ENCODE data around the gene LSM3.

LSM3 gene

DNA sequence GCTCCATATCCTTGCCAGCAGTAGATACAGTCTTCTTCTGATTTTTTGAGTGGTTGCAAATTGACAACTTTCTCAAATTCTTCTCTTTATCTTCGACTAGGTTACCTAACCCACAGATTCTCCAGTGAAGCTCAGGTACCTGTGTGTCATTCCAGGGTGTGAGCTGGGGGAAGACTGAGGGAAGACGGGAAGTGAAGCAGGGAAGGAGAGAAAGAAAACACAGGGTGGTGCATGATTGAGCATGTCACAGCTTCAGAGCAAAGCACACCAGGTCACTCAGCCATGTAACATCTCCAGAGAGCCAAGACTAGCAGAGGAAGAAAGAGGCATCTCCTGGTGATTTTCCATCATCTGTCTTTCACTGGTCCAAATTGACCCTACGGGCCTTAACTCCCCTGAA, 67.2 kb downstream of the LSM3 start:
- Histone ChIP-seq H3K27ac (no peak overlapping the region), H3K4me3 (no peak overlapping the region)
- DNase-seq (ENCODE audit: low spot score) = no peak
- TF ChIP-seq, protein P1, sequence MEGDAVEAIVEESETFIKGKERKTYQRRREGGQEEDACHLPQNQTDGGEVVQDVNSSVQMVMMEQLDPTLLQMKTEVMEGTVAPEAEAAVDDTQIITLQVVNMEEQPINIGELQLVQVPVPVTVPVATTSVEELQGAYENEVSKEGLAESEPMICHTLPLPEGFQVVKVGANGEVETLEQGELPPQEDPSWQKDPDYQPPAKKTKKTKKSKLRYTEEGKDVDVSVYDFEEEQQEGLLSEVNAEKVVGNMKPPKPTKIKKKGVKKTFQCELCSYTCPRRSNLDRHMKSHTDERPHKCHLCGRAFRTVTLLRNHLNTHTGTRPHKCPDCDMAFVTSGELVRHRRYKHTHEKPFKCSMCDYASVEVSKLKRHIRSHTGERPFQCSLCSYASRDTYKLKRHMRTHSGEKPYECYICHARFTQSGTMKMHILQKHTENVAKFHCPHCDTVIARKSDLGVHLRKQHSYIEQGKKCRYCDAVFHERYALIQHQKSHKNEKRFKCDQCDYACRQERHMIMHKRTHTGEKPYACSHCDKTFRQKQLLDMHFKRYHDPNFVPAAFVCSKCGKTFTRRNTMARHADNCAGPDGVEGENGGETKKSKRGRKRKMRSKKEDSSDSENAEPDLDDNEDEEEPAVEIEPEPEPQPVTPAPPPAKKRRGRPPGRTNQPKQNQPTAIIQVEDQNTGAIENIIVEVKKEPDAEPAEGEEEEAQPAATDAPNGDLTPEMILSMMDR (IDR thresholded peaks at IDR 0.05) = no peak

DNA sequence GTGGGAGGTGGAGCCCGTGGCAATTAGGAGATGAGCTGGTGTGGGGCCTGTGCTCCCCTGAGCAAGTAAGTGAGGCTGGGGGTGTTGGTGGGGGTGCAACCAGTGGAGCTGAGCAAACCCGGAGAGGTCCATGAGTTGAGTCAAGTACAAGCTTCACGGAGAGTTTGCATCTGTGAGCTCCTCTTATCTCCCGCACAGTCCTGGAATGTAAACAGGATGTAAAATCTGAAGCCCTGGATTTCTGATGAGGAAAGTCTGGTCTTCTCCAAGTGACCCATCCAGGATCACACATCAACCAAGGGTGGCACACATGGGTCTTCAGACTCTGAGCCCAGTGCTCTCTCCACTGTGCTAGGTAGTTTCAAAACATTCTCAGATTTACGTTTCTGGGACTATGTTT, 67.8 kb downstream of the LSM3 start:
- H3K4me3 ChIP-seq = no peak overlapping the region
- DNase-seq (ENCODE audit: low spot score) = no peak
- TF ChIP-seq, protein P1 (IDR thresholded peaks at IDR 0.05) = no peak
- no peak overlapping the region for H3K27ac ChIP-seq

DNA sequence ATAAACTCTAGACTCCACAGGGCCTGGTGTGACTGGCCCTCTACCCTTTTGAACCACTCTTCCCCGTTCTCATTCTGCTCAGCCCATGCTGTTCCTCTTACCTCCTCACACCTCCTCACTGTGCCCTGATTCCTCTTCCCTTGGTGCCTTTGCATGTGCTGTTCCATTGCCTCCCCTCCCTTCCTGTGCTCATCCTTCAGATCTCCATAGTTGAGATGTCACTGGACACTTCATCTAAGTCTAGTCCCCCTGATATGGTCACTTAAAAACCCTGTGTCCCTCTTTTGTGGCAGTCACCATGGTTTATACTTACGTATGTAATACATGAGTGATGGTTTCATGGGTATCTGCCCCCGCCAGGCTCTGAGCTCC, 69.8 kb downstream of the LSM3 start:
- Histone ChIP-seq H3K4me3 (no peak overlapping the region), H3K27ac (no peak overlapping the region)
- TF ChIP-seq, protein P1 (IDR thresholded peaks at IDR 0.05) = no peak
- DNase-seq (ENCODE audit: low spot score) = no peak

DNA sequence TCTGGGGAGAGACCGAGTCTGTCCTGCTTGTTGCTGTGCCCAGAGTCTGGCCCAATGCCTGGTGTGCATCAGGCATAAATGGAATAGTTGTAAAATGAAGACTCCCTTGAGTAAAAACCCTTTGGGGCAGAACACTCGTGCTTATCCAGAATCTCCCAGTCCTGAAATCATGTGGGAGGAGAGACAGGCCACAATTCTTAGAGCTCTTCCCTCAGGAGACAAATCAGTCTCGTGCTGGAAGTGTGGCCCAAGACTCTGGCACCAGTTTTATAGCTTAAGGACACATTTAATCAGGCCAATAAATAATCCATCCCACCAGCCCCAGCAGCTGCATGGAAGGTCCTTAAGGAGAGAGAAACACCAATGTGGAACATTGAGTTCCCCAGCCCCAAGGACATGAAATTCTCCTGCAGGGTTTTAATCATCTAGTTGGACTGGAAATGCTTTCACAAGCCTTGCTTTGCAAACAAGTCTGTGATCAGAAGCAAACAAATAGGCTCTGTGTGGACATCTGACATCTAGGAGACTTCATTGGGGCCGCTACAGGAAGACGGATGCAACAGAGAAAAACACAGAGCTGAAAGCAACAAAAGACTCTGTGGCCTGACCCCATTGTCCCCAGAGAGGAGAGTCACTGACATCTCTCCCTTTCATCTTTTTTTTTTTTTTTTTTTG, 70.4 kb downstream of the LSM3 start:
- no peak overlapping the region for H3K4me3 ChIP-seq
- no peak for DNase-seq (ENCODE audit: low spot score)
- TF ChIP-seq, protein P1 (IDR thresholded peaks at IDR 0.05) = no peak
- no peak overlapping the region for H3K27ac ChIP-seq
